Stomach (tissue), 4 donors: ENCODE measurements around the gene CELF2.

Source experiments
- EP300 ChIP-seq: sonication (generic); formaldehyde crosslinking; IDR thresholded peaks from one replicate; pipeline ENCODE4 v1.6.1; 2017; ENCODE audit warnings: antibody characterized with exemption
- POLR2A ChIP-seq, 4 donors: fragments of 450-650 bp; IDR thresholded peaks; one replicate each; pipeline ENCODE4 v1.6.1; 2016; ENCODE audit warnings: antibody characterized with exemption in 4 of 4, control low read depth in 2 of 4, mild to moderate bottlenecking in 1 of 4, moderate library complexity in 1 of 4
- TF ChIP-seq, protein P1 (sequence below), 7 experiments: fragments of 450-650 bp in 4 of 7; fragments of 200-600 bp in 3 of 7; sonication (generic) in 3 of 7; IDR thresholded peaks; one replicate each; pipeline ENCODE4 v1.5.1; 2016 to 2019; ENCODE audit warnings: antibody characterized with exemption in 7 of 7, control low read depth in 2 of 7, mild to moderate bottlenecking in 1 of 7

DNA sequence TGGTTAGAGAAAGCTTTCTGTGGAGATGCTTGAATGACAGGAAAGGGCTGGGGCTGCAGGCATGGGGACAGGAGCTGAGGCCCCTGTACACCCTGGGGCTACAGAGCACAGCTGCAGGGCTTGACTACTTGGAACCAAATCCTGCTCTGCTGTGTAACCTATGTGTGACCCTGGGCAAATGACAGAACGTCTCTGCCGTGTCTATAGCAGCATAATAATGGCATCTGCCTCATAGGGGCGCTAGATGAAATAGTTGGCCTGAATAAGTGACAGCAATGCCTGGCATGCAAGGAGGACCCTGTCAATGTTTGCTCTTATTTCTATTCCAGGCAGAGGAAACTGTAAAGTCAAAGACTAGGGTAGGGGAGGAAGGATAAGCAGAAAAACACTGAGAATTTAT is 339.8 kb downstream of the CELF2 start:
- TF ChIP-seq, protein P1, sequence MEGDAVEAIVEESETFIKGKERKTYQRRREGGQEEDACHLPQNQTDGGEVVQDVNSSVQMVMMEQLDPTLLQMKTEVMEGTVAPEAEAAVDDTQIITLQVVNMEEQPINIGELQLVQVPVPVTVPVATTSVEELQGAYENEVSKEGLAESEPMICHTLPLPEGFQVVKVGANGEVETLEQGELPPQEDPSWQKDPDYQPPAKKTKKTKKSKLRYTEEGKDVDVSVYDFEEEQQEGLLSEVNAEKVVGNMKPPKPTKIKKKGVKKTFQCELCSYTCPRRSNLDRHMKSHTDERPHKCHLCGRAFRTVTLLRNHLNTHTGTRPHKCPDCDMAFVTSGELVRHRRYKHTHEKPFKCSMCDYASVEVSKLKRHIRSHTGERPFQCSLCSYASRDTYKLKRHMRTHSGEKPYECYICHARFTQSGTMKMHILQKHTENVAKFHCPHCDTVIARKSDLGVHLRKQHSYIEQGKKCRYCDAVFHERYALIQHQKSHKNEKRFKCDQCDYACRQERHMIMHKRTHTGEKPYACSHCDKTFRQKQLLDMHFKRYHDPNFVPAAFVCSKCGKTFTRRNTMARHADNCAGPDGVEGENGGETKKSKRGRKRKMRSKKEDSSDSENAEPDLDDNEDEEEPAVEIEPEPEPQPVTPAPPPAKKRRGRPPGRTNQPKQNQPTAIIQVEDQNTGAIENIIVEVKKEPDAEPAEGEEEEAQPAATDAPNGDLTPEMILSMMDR (IDR thresholded peaks at IDR 0.05): no peak
- TF ChIP-seq EP300 (no peak), POLR2A (IDR thresholded peaks at IDR 0.05) (no peak)
